C4-2B (cell line): ENCODE measurements around the gene DNTTIP2.
"Not testable (repeated sequence)": the region's sequence is repeated elsewhere in the genome, so short reads cannot be mapped to it uniquely, and the experiment has no call there.

ENCODE experiments used
- CTCF ChIP-seq: fragments of 450-650 bp; conservative IDR thresholded peaks from 2 replicates; pipeline ENCODE4 v1.5.1; 2017; ENCODE audit warnings: mild to moderate bottlenecking
- ZFX ChIP-seq: fragments of 450-650 bp; IDR thresholded peaks from 2 replicates; pipeline ENCODE4 v1.6.1; 2017

GRCh38 chr1:93855983-93856382 is 23.0 kb downstream of the DNTTIP2 start:
- TF ChIP-seq CTCF, ZFX: not testable (repeated sequence)
